AG10803 (cell line): ENCODE results near the gene B4GALT2.

ENCODE experiments used
- DNase-seq: peaks from one replicate; pipeline ENCODE4 v3.0.0; 2010; ENCODE audit warnings: low read depth
- H3K4me3 ChIP-seq: 2 replicates; pipeline ENCODE4 v1.5.1; 2011; ENCODE audit warnings: mild to moderate bottlenecking, low read length, control low read depth
- CTCF ChIP-seq: conservative IDR thresholded peaks from 2 replicates; pipeline ENCODE4 v1.5.1; 2011; ENCODE audit warnings: mild to moderate bottlenecking, low read length, control low read depth, inconsistent platforms

B4GALT2 gene

GRCh38 chr1:43987159-43987902, 8.3 kb downstream of the B4GALT2 start:
- H3K4me3 ChIP-seq = no peak overlapping the region
- peak; percentile 25 for DNase-seq
- TF ChIP-seq CTCF = no peak

GRCh38 chr1:43990271-43991199, 11.5 kb downstream of the B4GALT2 start:
- TF ChIP-seq CTCF = 0 out of 2 replicates have a peak, but pooled peaks have one; percentile 10
- peak overlapping the region; percentile 75 for H3K4me3 ChIP-seq
- no peak for DNase-seq

- peak overlapping the region; percentile 75 for H3K4me3 ChIP-seq
- no peak for DNase-seq
- TF ChIP-seq CTCF = no peak
These were observed 12.1 kb downstream of the B4GALT2 start for GRCh38 chr1:43991200-43991475.

- H3K4me3 ChIP-seq = peak within 1 kb of the TSS; percentile 75
- no peak for TF ChIP-seq CTCF
- DNase-seq = peak; percentile 83
These were observed 12.6 kb downstream of the B4GALT2 start, which contains the start of gene CCDC24 for GRCh38 chr1:43991476-43992231. Gene CCDC24, plus strand, starts transcription at chr1:43991599. Its CDS starts 280 bp downstream, at chr1:43991879.

GRCh38 chr1:43992232-43992995, 13.4 kb downstream of the B4GALT2 start:
- H3K4me3 ChIP-seq = peak overlapping the region; percentile 75
- DNase-seq = no peak
- TF ChIP-seq CTCF = no peak

GRCh38 chr1:43993206-43993914, 14.3 kb downstream of the B4GALT2 start:
- no peak for DNase-seq
- TF ChIP-seq CTCF = no peak
- H3K4me3 ChIP-seq = no peak overlapping the region
